Measurements from ENCODE around the gene SREK1. TPM values are rescaled to one million over a fixed set of nuclear protein-coding genes. Genes with fewer than 3 reads are reported as not detected.

Gene SREK1
- total RNA-seq, 1 experiment from 2014 or later = 65.6 TPM

GRCh38 chr5:66169534-66169933, 25.4 kb downstream of the SREK1 start:
- Histone ChIP-seq H3K27ac (ENCODE audit: low read depth, low read length) (no peak overlapping the region), H3K9me3 (ENCODE audit: control insufficient read depth in 1 of 2, insufficient read depth in 1 of 2, low read depth in 1 of 2, low read length in 2 of 2) (no peaks in the 10 kb centered on the region), H3K4me1 (ENCODE audit: control insufficient read depth in 1 of 2, insufficient read depth in 2 of 2, low read length in 2 of 2) (no peaks in the 10 kb centered on the region), H3K9ac (ENCODE audit: low read length) (no peak overlapping the region), H3K4me3 (replicated peaks in 1 of 2; ENCODE audit: low read depth in 1 of 2, low read length in 2 of 2) (no peak overlapping the region), H3K27me3 (ENCODE audit: insufficient read depth, low read length) (no peaks in the 10 kb centered on the region), H3K9me2 (ENCODE audit: insufficient read depth) (no peaks in the 10 kb centered on the region), H2AFZ (ENCODE audit: low read depth, low read length, poor library complexity, severe bottlenecking) (no peak overlapping the region), H3K4me2 (ENCODE audit: low read length) (no peak overlapping the region), H4K20me1 (ENCODE audit: insufficient read depth) (peaks cover 11% of the 10 kb centered on the region; the same call in 1 of the 2 replicates), H3K79me2 (ENCODE audit: insufficient read depth, low read length) (peaks cover 84% of the 10 kb centered on the region), H3K36me3 (ENCODE audit: control insufficient read depth in 1 of 2, insufficient read depth in 2 of 2, low read length in 2 of 2) (peaks cover 24 to 28% of the 10 kb centered on the region in 2 experiments; a peak in 3 of 4 replicates)
- no peak for DNase-seq (ENCODE audit: low read depth, low spot score)
- ChIA-PET RAD21 (ENCODE audit: low non-redundant PET in 1 of 2, low total read pairs in 2 of 2, uncharacterized antibody in 2 of 2, unreplicated experiment in 2 of 2) (no interaction called here), CTCF (no interaction called here), POLR2A (no interaction called here)
- TF ChIP-seq CEBPB (IDR thresholded peaks at IDR 0.05; ENCODE audit: low read depth) (no peak), EGR1 (IDR thresholded peaks at IDR 0.05; ENCODE audit: low read depth) (no peak), REST (IDR thresholded peaks at IDR 0.05; ENCODE audit: low read depth) (no peak), FOSL1 (IDR thresholded peaks at IDR 0.05; ENCODE audit: low read depth) (no peak)
- no peak for ATAC-seq
- BruUV-seq (replicated peaks) = no TSS peak
- intact Hi-C loops (cut with micrococcal nuclease) = no loop called here

GRCh38 chr5:66170195-66170919, 26.3 kb downstream of the SREK1 start:
- ATAC-seq = no peak
- H3K9ac ChIP-seq (ENCODE audit: low read length) = no peak overlapping the region
- H3K4me3 ChIP-seq (replicated peaks in 1 of 2; ENCODE audit: low read depth in 1 of 2, low read length in 2 of 2) = no peak overlapping the region
- CTCF ChIA-PET = interaction anchor here (1.3 kb wide), 1 partner anchor 10 kb away, joined by 3 read pairs; no protein-coding TSS in a partner anchor
- H3K27me3 ChIP-seq (ENCODE audit: insufficient read depth, low read length) = no peaks in the 10 kb centered on the region
- H3K4me1 ChIP-seq (ENCODE audit: control insufficient read depth in 1 of 2, insufficient read depth in 2 of 2, low read length in 2 of 2) = no peaks in the 10 kb centered on the region
- no peak overlapping the region for H3K27ac ChIP-seq (ENCODE audit: low read depth, low read length)
- peaks cover 28 to 33% of the 10 kb centered on the region in 2 experiments for H3K36me3 ChIP-seq (ENCODE audit: control insufficient read depth in 1 of 2, insufficient read depth in 2 of 2, low read length in 2 of 2)
- H3K79me2 ChIP-seq (ENCODE audit: insufficient read depth, low read length) = peaks cover 86% of the 10 kb centered on the region
- intact Hi-C loops (cut with micrococcal nuclease) = loop anchor here (5.0 kb wide), 1 partner anchor 52 kb away; no protein-coding TSS in a partner anchor
- no peak for TF ChIP-seq ZFX (IDR thresholded peaks at IDR 0.05)
- no peak for TF ChIP-seq EZH2 (IDR thresholded peaks at IDR 0.05)
- TF ChIP-seq EGR1 (IDR thresholded peaks at IDR 0.05; ENCODE audit: low read depth) = no peak
- TF ChIP-seq EZH2phosphoT487 (IDR thresholded peaks at IDR 0.05; ENCODE audit: borderline replicate concordance) = no peak
- no peaks in the 10 kb centered on the region for H3K9me3 ChIP-seq (ENCODE audit: control insufficient read depth in 1 of 2, insufficient read depth in 1 of 2, low read depth in 1 of 2, low read length in 2 of 2)
- RAD21 ChIA-PET (ENCODE audit: low non-redundant PET in 1 of 2, low total read pairs in 2 of 2, uncharacterized antibody in 2 of 2, unreplicated experiment in 2 of 2) = no interaction called here
- H4K20me1 ChIP-seq (ENCODE audit: insufficient read depth) = peaks cover 11% of the 10 kb centered on the region; the same call in 1 of the 2 replicates
- no peak for DNase-seq (ENCODE audit: low read depth, low spot score)
- H3K9me2 ChIP-seq (ENCODE audit: insufficient read depth) = no peaks in the 10 kb centered on the region
- no peak overlapping the region for H3K4me2 ChIP-seq (ENCODE audit: low read length)
- TSS peak; percentile 14 for BruUV-seq (replicated peaks)
- no peak overlapping the region for H2AFZ ChIP-seq (ENCODE audit: low read depth, low read length, poor library complexity, severe bottlenecking)
- POLR2A ChIA-PET = no interaction called here
